Osteocyte (in vitro differentiated cells): ENCODE results near the gene SLC18B1. TPM values are rescaled to one million over a fixed set of nuclear protein-coding genes. Genes with fewer than 3 reads are reported as not detected.

Experiments
- DNase-seq: peaks from one replicate; pipeline ENCODE4 v3.0.0; 2021; ENCODE audit warnings: mixed read lengths; ENCODE audit not compliant: unreplicated experiment; ENCODE audit errors: extremely low spot score
- H3K27ac Mint-ChIP-seq: one replicate; pipeline ENCODE4 v1.8.0; 2021; ENCODE audit warnings: mild to moderate bottlenecking, mixed read lengths; ENCODE audit not compliant: unreplicated experiment
- H3K27me3 Mint-ChIP-seq: one replicate; pipeline ENCODE4 v1.8.0; 2021; ENCODE audit warnings: mixed read lengths; ENCODE audit not compliant: unreplicated experiment
- H3K36me3 Mint-ChIP-seq: one replicate; pipeline ENCODE4 v1.8.0; 2021; ENCODE audit warnings: mixed read lengths; ENCODE audit not compliant: unreplicated experiment
- H3K4me1 Mint-ChIP-seq: one replicate; pipeline ENCODE4 v1.8.0; 2021; ENCODE audit warnings: mixed read lengths; ENCODE audit not compliant: unreplicated experiment
- H3K4me3 Mint-ChIP-seq: one replicate; pipeline ENCODE4 v1.8.0; 2021; ENCODE audit warnings: mild to moderate bottlenecking, moderate library complexity, mixed read lengths; ENCODE audit not compliant: unreplicated experiment
- H3K9me3 Mint-ChIP-seq: one replicate; pipeline ENCODE4 v1.8.0; 2021; ENCODE audit warnings: mixed read lengths; ENCODE audit not compliant: unreplicated experiment
- CTCF ChIP-seq: fragments of 200-600 bp; sonication (generic); IDR thresholded peaks from 2 replicates; pipeline ENCODE4 v1.5.0; 2021; ENCODE audit warnings: antibody characterized with exemption, mild to moderate bottlenecking, moderate library complexity
- total RNA-seq: library from RNA; stranded (reverse); gene quantifications from 2 replicates; pipeline ENCODE4 v1.2.1, GENCODE V29; 2021

SLC18B1 gene
- total RNA-seq, 1 donor from 2014 or later: 3.3 TPM

- no peak overlapping the region for H3K27ac Mint-ChIP-seq
- no peak overlapping the region for H3K4me3 Mint-ChIP-seq
- no peaks in the 10 kb centered on the region for H3K9me3 Mint-ChIP-seq
- DNase-seq: no peak
- TF ChIP-seq CTCF: no peak
- no peaks in the 10 kb centered on the region for H3K36me3 Mint-ChIP-seq
- peaks cover 16% of the 10 kb centered on the region for H3K27me3 Mint-ChIP-seq
- no peaks in the 10 kb centered on the region for H3K4me1 Mint-ChIP-seq
These were observed 46.6 kb downstream of the SLC18B1 start for GRCh38 chr6:132751828-132752227.

- Mint-ChIP-seq H3K4me3 (no peak overlapping the region), H3K4me1 (no peaks in the 10 kb centered on the region), H3K9me3 (no peaks in the 10 kb centered on the region), H3K27ac (no peak overlapping the region), H3K27me3 (peaks cover 19% of the 10 kb centered on the region), H3K36me3 (no peaks in the 10 kb centered on the region)
- DNase-seq: no peak
- no peak for TF ChIP-seq CTCF
These were observed 47.1 kb downstream of the SLC18B1 start for GRCh38 chr6:132751306-132751705.

GRCh38 chr6:132750455-132751248 lies 47.8 kb downstream of the SLC18B1 start:
- Mint-ChIP-seq H3K27ac (no peak overlapping the region), H3K27me3 (peaks cover 20% of the 10 kb centered on the region), H3K4me3 (no peak overlapping the region), H3K9me3 (no peaks in the 10 kb centered on the region), H3K36me3 (no peaks in the 10 kb centered on the region), H3K4me1 (no peaks in the 10 kb centered on the region)
- TF ChIP-seq CTCF: no peak
- DNase-seq: no peak

- Mint-ChIP-seq H3K4me1 (no peaks in the 10 kb centered on the region), H3K27ac (no peak overlapping the region), H3K27me3 (peaks cover 24% of the 10 kb centered on the region), H3K36me3 (no peaks in the 10 kb centered on the region), H3K4me3 (no peak overlapping the region), H3K9me3 (no peaks in the 10 kb centered on the region)
- DNase-seq: no peak
- no peak for TF ChIP-seq CTCF
These were observed 49.3 kb downstream of the SLC18B1 start for GRCh38 chr6:132749111-132749510.

- TF ChIP-seq CTCF: no peak
- no peak for DNase-seq
- Mint-ChIP-seq H3K4me1 (no peaks in the 10 kb centered on the region), H3K9me3 (no peaks in the 10 kb centered on the region), H3K27me3 (peaks cover 26% of the 10 kb centered on the region), H3K36me3 (no peaks in the 10 kb centered on the region), H3K4me3 (no peak overlapping the region), H3K27ac (no peak overlapping the region)
These were observed 50.0 kb downstream of the SLC18B1 start for GRCh38 chr6:132748446-132748845.
